UCSD-AML1 (cell line): Measurements from ENCODE around the gene HES1.

Experiments
- DNase-seq: peaks from one replicate; lab custom pipeline; 2025; ENCODE audit not compliant: unreplicated experiment; lab: John Stamatoyannopoulos, UW

The HES1 gene

DNA sequence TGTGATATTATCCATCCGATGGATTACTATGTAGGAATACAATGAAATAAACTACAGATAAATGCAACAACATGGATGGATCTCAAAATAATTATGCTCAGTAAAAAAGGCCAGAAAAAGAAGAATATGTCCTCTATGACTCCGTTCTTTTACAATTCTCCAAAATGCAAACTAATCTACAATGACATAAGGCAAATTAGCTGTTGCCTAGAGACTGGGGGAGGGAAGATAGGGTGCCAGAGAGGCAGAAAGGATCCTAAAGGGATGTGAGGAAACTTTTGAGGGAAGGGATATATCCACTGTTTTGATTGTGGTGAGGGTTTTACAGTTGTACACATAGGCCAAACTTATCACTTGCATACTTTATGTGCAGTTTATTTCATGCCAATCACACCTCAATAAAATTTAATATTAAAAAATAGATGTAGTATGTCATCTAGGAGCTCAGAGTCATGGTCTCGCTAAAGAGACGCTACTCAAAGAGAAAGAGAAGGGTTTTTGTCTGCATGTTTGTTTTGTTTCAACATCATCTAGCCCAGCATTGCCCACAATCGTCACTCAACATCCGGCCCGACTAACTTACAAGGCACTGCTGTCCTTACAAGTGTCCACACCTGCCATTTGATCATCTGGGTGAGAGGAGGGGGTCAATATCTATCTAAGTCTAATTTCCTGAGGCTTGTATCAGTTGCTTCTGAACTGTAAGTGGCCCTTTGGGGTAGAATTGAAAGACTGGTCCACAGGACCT lies 29.5 kb downstream of the HES1 start:
- DNase-seq, result no peak

DNA sequence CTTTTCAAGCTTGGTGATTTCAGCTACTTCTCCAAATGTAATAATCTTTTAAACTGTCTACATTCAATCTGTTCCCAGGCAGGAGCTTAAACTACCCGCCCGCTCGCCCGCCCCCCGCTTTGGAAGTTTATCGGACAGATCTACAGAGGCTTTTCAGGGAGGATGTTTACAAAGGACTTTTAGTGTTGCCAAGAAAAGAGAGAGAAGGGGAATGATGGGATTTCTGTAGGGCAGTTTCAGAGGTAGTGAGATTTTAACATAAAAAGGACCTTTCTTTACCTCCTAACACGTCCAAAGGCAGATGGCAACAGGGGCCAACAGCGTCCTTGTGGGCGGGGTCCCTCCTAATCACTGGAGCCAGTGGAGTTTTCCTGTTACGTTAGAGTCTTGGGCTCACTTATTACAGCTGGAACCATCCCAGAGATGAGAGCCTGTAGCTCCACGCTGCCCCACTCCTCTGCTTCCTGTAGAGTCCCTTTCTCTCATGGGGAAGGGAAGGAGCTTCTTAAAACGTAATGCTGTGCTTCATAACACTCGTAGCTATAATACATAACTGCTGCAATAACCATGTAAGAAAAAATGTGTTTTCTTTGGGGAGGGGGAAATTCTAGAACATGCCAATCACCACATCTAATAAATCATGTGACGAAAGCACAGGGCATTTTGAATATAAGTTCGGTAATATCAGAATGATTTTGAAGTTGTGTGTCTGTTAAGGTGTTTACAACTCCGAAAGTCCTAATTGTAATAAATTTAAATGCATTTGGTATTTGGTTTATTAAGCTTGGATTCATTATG lies 30.9 kb downstream of the HES1 start:
- no peak for DNase-seq

DNA sequence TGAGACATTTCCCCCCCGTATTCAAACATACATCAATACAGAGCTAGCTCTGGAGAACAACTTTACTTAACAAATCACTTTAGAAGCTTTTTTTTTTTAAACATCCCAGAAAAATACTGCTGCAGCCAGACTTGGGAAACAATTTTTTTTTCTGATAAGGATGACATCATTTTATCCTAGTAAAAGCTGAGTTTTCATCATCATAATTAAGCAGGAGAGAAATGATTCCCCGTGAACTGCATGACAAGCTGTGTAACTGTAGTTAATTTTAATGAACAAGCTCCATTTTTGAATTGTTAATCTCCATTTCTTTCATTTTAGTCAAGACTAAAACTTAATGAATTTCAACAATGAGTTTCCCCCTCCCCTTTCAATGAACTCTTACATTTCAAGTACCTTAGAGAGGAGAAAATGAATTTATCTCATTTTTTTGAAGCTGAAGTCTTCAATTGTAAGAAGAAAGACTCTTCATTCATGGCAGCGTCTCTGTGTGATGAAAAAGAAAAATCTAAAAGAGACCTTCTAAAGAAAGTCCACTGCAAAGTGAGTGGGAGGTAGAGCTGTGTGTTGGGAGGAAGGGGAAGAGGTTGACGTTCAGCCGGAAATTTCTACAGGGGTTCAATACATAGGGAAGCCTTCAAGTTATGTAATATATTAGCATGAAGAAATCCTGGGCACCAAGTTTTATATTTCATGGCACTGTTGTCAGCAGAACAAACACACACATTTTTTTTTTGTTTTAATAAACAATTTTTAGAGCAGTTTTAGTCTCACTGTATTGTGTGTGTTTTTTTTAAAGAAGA lies 31.7 kb downstream of the HES1 start:
- no peak for DNase-seq

DNA sequence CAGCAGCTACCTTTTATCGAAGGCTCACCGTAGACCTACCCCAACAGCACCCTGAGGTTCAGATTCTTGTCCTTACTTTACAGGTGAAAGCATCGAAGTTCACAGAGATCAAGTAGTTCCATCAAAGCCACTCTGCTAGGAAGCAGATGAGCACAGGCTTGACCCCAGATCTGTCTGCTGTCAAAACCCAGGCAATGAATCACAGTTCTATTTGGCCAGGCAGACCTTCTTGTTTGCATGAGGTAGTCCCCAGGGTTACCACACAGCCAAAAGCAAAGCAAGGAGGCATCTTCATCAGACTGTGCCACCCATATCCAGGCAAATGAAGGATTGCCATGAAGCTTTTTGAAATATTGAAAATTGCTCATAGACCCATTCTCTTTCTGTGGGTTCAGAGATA lies 33.0 kb downstream of the HES1 start:
- DNase-seq, result no peak

DNA sequence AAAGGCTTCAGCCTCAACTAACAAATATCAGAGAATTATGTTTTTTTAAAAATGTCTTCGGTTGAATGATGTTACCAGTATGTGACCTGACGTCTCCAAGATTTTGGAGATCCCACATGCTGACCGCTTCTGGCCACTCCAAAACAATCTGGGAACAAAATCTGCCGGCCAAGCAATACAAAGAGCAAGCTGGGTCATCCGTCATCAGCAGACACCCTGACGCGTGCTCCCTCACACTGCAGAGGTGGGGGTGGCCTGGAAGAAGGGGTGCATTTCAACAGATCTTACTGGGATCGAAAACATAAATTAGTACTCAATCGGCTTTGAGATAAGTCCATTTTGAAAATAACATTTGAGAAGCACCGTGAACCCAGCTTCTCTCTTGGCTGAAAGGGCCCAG lies 33.6 kb downstream of the HES1 start:
- DNase-seq, result no peak

DNA sequence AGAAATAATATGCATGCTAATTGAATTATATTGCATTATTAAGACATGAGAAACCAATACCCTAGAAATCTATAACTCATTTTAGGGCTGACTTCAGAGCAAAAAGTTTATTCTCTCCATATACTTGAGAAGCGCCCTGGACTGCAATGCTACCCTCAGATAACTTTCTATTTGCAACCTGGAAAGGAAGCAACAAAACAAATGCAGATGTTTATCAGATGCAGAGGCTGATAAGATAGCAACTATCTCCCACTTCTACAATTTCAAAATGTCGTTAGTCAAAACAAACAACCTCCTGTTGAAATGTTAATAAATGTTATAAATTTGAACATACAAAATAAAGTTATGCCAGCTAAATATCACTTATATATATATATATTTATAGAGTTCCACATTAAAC lies 34.8 kb downstream of the HES1 start:
- no peak for DNase-seq

DNA sequence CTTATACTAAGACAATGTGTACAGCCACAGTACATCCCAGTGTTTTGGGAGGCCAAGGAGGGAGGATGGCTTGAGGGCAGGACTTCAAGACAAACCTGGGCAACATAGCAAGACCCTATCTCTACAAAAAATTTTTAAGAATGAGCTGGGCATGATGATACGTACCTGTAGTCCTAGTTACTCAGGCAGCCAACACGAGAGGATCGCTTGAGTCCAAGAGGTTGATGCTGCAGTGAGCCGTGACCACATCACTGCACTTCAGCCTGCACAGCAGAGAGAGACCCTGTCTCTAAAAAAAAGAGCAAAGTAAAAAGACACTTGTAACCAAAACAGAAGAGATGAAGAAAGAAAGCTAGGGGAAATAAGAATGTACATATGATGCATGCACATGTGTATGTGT lies 38.5 kb downstream of the HES1 start:
- DNase-seq, result no peak

DNA sequence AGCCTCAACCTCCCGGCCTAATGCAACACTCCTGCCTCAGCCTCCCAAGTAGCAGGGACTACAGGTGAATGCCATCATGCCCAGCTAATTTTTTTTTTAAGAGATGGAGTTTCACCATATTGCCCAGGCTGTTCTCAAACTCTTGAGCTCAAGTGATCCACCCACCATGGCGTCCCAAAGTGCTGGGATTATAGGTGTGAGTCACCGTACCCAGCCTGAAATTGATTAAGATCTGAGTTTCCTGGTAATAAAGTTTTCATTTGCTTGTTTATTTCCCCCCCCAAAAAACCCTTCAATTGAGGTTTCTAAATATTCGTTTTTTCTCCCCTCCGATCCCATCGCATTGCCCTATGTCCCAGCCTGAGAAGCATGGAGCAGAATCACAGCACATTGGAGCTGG lies 39.0 kb downstream of the HES1 start:
- DNase-seq, result no peak

DNA sequence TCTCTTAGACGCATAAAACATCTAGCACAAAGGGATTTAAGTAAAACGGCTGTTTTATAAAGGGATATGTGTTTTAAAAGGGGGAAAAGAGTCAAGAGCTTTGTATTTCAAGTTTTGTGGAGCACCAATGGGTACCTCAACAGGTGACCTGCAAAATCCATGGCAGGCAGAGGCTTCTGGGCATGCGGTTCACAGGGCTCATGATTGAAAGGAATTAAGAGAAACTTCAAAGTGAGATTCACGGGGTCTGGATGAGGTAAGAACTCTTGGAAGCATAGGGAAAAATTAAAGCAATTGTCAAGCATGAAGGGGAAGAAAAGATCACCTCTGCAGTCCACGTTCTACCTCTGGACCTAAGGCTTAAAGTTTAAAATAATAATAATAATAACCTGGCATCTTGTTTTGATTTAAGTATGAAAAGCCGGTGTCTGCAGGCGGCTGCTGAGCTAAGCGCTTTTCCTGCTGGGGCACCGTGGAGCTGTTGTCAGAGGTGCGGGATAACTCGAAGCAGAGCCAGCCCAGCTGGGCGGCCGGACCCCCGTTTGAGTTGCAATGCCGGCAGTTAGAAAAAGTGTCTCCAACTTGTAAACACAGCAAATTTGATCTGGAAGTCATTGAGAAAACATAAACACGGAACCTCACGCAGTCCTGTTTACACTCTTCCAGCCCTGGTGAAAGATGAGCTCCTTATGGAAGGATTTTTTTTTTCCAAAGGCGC lies 40.5 kb downstream of the HES1 start:
- no peak for DNase-seq

DNA sequence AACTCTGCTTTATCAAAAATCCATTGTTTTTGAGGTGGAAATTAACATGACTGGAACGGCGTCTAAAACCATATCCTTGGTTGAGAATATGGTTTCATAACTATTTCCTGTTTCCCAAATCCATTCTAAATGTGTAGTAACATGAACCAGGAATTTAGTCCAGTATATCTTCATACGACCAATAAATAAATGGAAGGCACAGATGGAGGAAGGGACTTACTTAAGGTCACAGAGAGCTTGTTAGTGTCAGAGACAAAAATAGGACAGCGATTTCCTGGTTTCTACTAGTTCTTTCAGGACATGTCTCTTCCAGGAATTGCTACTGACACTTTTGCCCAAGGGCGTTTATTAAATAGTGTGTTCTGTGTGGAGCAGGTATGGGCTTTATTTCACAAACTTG lies 41.2 kb downstream of the HES1 start:
- DNase-seq, result no peak

DNA sequence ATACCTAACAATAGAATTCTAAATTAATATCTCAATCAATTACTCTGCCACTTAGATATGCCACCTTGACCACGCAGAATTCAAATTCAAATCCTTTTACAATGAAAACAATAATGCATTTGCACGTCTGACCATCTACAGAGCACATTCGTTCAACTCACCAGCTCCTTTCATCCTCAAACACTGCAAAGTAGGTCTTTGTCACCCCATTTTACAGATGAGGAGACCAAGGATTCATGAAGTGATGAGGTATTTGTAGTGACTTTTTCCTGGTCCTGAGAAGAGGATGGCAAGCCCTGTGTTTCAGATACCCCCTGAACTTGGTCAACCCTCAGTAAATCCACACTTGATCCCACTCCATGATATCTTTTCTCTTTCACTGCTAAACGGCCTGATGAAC lies 42.2 kb downstream of the HES1 start:
- DNase-seq, result no peak

DNA sequence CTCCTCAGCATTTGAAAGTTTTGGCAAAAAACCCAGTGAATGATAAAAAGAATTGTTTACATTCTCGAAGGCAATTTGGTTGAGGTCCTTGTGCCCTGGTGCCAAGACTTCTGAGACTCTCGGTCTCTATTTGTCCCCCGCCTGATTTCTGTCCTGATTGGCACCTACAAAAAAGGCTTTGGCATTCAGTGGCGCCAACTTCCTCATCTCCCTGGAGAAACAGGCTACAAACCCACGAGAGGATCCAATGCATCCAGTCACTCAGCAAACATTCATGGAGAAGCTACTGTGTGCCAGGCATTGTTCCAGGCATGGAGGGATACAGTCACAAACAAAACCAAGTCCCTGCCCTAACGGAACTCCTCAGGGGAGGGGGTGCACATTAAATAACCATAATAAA lies 42.7 kb downstream of the HES1 start:
- no peak for DNase-seq

DNA sequence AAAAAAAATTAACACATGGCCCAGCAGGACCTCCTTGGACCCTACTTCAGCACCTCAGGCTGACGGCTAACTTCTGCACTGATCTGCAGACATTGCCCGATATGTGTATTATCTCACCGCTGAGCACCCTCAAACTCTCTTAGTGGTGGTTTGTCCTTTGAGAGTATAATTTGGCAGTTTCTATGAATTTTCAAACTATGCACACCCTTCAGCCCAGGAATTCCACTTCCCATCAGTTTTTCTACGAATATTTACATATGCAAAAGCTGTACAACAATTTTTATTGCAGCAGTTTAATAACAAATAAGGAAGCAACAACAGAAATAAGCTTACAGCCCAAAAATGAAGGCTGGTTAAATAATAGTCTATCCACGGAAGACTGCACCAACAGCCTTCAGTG lies 44.6 kb downstream of the HES1 start:
- no peak for DNase-seq

DNA sequence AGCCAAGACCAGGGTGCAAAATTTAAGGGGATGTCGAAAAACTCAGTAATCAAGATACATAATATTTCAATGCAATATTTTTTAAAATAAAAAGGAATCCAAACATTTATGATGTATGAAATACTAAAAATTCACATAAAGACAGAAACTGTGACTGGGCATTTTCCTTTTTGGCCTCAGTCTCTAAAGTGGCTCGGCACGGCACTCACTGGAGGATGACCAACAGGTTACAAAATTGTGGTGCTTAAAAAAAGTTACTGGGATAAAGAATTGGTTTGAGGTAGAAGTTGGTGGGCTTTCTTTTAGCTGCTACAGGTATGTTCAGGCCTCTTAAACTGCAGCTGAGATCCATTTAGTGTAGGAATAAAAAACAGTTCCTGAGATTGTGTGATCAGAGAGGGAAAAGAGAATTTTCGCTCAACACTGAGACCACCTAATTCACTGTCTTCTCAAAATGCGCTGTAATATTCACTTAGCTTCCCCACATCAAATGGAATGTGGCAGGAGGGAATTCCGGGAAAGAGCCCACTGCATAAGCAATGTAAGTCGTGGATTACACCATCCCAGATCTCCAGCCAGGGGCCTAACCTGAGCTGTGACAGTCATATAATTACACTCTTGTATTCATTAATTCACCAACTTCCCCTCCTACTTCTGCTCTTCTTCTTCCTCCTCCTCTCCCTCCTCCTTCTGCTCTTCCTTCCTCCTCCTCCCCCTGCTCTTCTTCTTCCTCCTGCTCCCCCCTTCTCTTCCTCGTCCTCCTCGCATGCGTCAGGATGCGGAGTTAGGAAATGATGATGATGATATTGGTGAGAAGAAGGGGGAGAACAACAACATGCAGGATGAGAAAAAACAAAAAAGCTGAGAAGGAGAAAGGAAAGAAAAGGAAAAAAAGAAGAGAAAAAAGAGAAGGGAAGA lies 45.9 kb downstream of the HES1 start:
- DNase-seq, result no peak

DNA sequence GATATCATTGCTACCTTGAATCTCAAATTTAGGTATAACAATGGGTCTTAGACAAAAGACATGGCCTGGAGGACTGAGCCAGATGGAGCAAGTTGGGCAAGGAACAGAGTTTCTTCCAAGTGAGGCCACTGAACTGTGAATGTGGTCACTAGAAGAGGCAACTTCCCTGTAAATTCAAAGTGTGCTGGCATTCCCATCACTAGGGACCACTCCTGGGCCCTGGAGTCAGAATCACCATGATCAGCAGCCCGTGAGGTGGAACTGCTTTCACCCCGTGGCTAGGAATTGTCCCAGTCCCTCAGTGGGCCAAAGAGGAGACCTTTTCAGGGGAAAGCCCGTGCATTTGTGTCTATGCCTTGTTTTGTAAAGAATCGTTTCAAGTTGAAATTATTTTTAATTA lies 47.3 kb downstream of the HES1 start:
- DNase-seq, result no peak

DNA sequence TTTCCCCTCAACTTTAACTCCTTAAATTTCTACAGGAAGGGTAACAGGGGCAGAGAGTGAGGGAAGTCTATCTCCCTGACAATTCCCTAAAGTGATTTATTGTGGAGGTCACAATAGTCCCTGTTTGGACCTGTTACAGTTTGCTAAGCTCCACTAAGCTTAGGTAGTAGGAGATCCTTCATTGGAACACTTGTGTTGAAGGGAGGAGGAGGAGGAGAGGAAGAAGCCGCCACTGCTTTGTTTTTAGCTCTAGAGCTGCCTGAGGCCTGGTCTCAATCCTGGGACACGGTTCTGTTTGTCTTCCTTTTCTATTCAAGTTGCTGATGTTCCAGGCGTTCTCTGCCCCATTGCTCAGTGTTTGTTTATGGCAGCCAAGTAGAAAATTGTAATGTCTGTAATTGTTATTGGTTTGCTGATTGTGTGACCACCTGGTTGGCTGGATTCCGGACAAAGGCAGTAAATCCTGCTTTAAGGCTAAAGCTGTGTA lies 48.4 kb downstream of the HES1 start:
- no peak for DNase-seq

DNA sequence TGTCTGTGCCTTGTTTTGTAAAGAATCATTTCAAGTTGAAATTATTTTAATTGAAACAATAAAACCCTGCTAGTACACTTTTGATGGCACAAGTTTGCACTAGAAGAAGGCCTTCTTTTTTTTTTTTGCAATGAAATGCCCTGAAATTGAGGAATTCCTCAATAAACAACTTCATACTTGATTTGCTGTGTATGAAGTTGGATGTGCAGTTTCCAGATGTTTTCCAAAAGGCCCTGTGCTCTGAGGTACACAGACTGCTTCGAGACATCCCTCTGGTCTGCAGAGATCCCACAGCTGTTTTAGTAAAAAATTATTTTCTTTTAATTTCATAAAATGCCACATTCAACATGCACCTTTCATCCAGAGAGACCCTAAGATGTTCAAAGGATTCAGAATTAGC lies 48.9 kb downstream of the HES1 start:
- DNase-seq, result no peak

DNA sequence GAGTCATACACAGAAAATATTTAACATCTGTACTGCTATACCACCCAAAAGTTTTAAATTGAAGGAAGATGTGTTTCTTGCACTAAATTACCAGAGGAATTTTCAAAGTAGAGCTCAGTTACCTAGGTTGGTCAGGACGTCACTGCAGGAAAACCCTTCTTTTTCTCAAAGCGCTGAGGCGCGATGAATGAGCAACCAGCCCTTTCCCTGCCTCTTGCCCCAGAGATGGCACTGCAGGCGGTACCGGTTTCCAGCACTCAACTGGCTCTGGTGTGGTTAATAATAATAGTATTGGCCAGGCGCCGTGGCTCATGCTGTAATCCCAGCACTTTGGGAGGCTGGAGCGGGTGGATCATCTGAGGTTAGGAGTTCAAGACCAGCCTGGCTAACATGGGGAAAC lies 49.3 kb downstream of the HES1 start:
- DNase-seq, result no peak

DNA sequence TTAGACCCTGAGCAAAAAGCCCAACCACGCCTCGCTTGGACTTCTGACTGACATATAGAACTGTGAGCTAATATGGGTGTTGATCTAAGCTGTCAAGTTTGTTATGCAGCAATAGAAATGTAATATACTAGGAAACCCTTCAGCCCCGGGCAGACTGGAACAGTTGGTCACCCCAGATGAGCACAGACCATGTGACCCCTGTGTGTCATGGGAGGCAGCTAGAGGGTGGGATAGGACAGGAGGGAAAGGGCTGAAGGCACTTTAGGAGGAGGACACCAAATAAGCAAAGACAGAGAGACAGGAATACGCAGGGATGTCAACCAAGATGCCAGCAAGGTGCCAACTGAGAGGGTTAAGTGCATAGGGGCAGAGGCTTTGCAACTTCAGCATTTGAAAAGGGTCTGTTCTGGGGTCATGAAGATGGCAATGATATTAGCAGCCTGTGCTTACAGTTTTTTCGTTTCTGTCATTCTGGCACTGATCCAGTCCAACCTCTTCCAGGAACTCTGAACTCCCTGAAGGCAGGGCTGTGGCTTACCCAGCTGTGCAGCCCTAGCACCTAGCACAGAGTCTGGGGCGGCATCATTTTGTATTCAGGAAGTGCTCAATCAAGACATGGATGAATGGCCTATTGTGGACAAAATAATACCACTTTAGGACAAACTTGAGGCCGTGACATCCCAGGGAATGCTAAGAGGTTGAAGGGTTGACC lies 51.4 kb downstream of the HES1 start:
- no peak for DNase-seq
